Uterus (tissue), 4 donors: ENCODE results near the gene RNF167. TPM values are rescaled to one million over a fixed set of nuclear protein-coding genes. Genes with fewer than 3 reads are reported as not detected.

ENCODE experiments used
- DNase-seq, 2 donors: peaks; one replicate each; pipeline ENCODE4 v3.0.0-alpha.2; 2019 to 2020
- H3K27ac ChIP-seq, 2 donors: fragments of 200-600 bp; sonication (generic); 1 replicate in 1 of 2; 2 replicates in 1 of 2; pipeline ENCODE4 v1.5.1; 2016 to 2018
- H3K27me3 ChIP-seq, 2 donors: fragments of 200-600 bp; sonication (generic); one replicate each; pipeline ENCODE4 v1.5.1; 2018 to 2019; ENCODE audit warnings: control low read depth in 1 of 2
- H3K36me3 ChIP-seq, 2 donors: fragments of 200-600 bp; sonication (generic); one replicate each; pipeline ENCODE4 v1.5.1; 2019; ENCODE audit warnings: control low read depth in 1 of 2
- H3K4me1 ChIP-seq, 2 donors: fragments of 200-600 bp; sonication (generic); one replicate each; pipeline ENCODE4 v1.5.1; 2018 to 2019; ENCODE audit warnings: control low read depth in 1 of 2
- H3K4me3 ChIP-seq, 2 donors: fragments of 200-600 bp; sonication (generic); 1 replicate in 1 of 2; 2 replicates in 1 of 2; pipeline ENCODE4 v1.5.1; 2018 to 2019; ENCODE audit warnings: mild to moderate bottlenecking in 1 of 2
- H3K9me3 ChIP-seq, 2 donors: fragments of 200-600 bp; sonication (generic); one replicate each; pipeline ENCODE4 v1.5.1; 2019; ENCODE audit warnings: control low read depth in 1 of 2
- POLR2A ChIP-seq, 2 donors: fragments of 450-650 bp; IDR thresholded peaks; one replicate each; pipeline ENCODE4 v1.6.1; 2016; ENCODE audit warnings: antibody characterized with exemption in 2 of 2, mild to moderate bottlenecking in 1 of 2, moderate library complexity in 1 of 2
- intact Hi-C: fragments of 100-400 bp; cut with DNase I; formaldehyde crosslinking; loops from one replicate; pipeline ENCODE4 v1.15.1; 2023; ENCODE audit warnings: low total_unique reads
- total RNA-seq, 4 donors: library from RNA; depleted of rRNA in 3 of 4; stranded (reverse); fragments of >200 nt in 3 of 4; gene quantifications; one replicate each; pipeline versions ENCODE4 v1.1.0 to v1.2.4, GENCODE V29; 2014 to 2023
- TF ChIP-seq, protein P1 (sequence below), 4 experiments: fragments of 200-600 bp in 2 of 4; fragments of 450-650 bp in 2 of 4; sonication (generic) in 2 of 4; IDR thresholded peaks; one replicate each; pipeline ENCODE4 v1.5.1; 2016 to 2019; ENCODE audit warnings: antibody characterized with exemption in 4 of 4, mild to moderate bottlenecking in 2 of 4, moderate library complexity in 1 of 4
- donor health status: DM: yes; HTN: yes; CAD: no.

The RNF167 gene
- total RNA-seq, 4 donors from 2014 or later: 14.8 to 100 (median 53.1) TPM

GRCh38 chr17:4897785-4898184 lies 42.3 kb upstream of the RNF167 start:
- peaks cover 0 to 4% of the 10 kb centered on the region in 2 donors for H3K27me3 ChIP-seq
- intact Hi-C loops: loop anchor here (5.0 kb wide), 1 partner anchor 110 kb away; the partner anchor contains the start of genes GLTPD2 and VMO1
- TF ChIP-seq, protein P1, sequence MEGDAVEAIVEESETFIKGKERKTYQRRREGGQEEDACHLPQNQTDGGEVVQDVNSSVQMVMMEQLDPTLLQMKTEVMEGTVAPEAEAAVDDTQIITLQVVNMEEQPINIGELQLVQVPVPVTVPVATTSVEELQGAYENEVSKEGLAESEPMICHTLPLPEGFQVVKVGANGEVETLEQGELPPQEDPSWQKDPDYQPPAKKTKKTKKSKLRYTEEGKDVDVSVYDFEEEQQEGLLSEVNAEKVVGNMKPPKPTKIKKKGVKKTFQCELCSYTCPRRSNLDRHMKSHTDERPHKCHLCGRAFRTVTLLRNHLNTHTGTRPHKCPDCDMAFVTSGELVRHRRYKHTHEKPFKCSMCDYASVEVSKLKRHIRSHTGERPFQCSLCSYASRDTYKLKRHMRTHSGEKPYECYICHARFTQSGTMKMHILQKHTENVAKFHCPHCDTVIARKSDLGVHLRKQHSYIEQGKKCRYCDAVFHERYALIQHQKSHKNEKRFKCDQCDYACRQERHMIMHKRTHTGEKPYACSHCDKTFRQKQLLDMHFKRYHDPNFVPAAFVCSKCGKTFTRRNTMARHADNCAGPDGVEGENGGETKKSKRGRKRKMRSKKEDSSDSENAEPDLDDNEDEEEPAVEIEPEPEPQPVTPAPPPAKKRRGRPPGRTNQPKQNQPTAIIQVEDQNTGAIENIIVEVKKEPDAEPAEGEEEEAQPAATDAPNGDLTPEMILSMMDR (IDR thresholded peaks at IDR 0.05): no peak
- no peak for TF ChIP-seq POLR2A (IDR thresholded peaks at IDR 0.05)

GRCh38 chr17:4898351-4898750 lies 41.7 kb upstream of the RNF167 start:
- no peak overlapping the region for H3K4me3 ChIP-seq
- H3K27ac ChIP-seq: no peak overlapping the region
- TF ChIP-seq, protein P1 (IDR thresholded peaks at IDR 0.05): no peak
- no peak for TF ChIP-seq POLR2A (IDR thresholded peaks at IDR 0.05)
- no peaks in the 10 kb centered on the region for H3K36me3 ChIP-seq
- intact Hi-C loops: loop anchor here (5.0 kb wide), 1 partner anchor 111 kb away; the partner anchor contains the start of genes GLTPD2 and VMO1
- DNase-seq: no peak
- no peaks in the 10 kb centered on the region for H3K4me1 ChIP-seq
- no peaks in the 10 kb centered on the region for H3K9me3 ChIP-seq
- peaks cover 0 to 4% of the 10 kb centered on the region in 2 donors for H3K27me3 ChIP-seq

More at GRCh38 chr17:4897785-4898184, 42.3 kb upstream of the RNF167 start:
- Histone ChIP-seq H3K4me1 (no peaks in the 10 kb centered on the region), H3K9me3 (no peaks in the 10 kb centered on the region), H3K27ac (no peak overlapping the region), H3K4me3 (no peak overlapping the region), H3K36me3 (no peaks in the 10 kb centered on the region)
- DNase-seq: no peak

GRCh38 chr17:4898927-4899326 lies 41.1 kb upstream of the RNF167 start:
- intact Hi-C loops: loop anchor here (5.0 kb wide), 1 partner anchor 112 kb away; the partner anchor contains the start of genes GLTPD2 and VMO1
- Histone ChIP-seq H3K4me1 (no peaks in the 10 kb centered on the region), H3K36me3 (no peaks in the 10 kb centered on the region), H3K4me3 (peak overlapping the region; percentile 16 to 41), H3K27ac (peak overlapping the region; percentile 20 to 49), H3K9me3 (no peaks in the 10 kb centered on the region), H3K27me3 (peaks cover 0 to 4% of the 10 kb centered on the region in 2 donors)
- no peak for DNase-seq
- TF ChIP-seq, protein P1 (IDR thresholded peaks at IDR 0.05): no peak
- no peak for TF ChIP-seq POLR2A (IDR thresholded peaks at IDR 0.05)

GRCh38 chr17:4899341-4900230 lies 40.5 kb upstream of the RNF167 start, which contains the start of gene C17orf107:
TSS of gene C17orf107 (plus strand) at chr17:4899536. CDS start at chr17:4899763, 227 bp downstream.
- peak; percentile 79 to 82 for DNase-seq
- peak within 1 kb of the TSS; percentile 32 to 49 for H3K27ac ChIP-seq
- peak within 1 kb of the TSS; percentile 16 to 41 for H3K4me3 ChIP-seq
- no peaks in the 10 kb centered on the region for H3K36me3 ChIP-seq
- H3K4me1 ChIP-seq: no peaks in the 10 kb centered on the region
- peaks cover 0 to 4% of the 10 kb centered on the region in 2 donors for H3K27me3 ChIP-seq
- no peaks in the 10 kb centered on the region for H3K9me3 ChIP-seq
- intact Hi-C loops: loop anchor here (5.0 kb wide), 1 partner anchor 112 kb away; the partner anchor contains the start of genes GLTPD2 and VMO1
- peak in 1 of 2 donors; percentile 34 for TF ChIP-seq POLR2A (IDR thresholded peaks at IDR 0.05)
- TF ChIP-seq, protein P1 (IDR thresholded peaks at IDR 0.05): no peak
